Ovary (tissue), 9 donors: Measurements from ENCODE around the gene ATAD3B. TPM values are rescaled to one million over a fixed set of nuclear protein-coding genes. Genes with fewer than 3 reads are reported as not detected.
"Not testable (repeated sequence)": the region's sequence is repeated elsewhere in the genome, so short reads cannot be mapped to it uniquely, and the experiment has no call there.

ENCODE experiments used
- DNase-seq, 5 donors: peaks; one replicate each; pipeline ENCODE4 v3.0.0-alpha.2; 2019 to 2020
- H3K27ac ChIP-seq, 2 donors: fragments of 200-600 bp; one replicate each; pipeline versions ENCODE4 v1.5.1 to v1.8.0; 2019 to 2022
- H3K27me3 ChIP-seq: fragments of 200-600 bp; one replicate; pipeline ENCODE4 v1.8.0; 2022
- H3K36me3 ChIP-seq: fragments of 200-600 bp; sonication (generic); one replicate; pipeline ENCODE4 v1.5.1; 2019
- H3K4me1 ChIP-seq: one replicate; pipeline ENCODE4 v1.8.1; 2013; ENCODE audit warnings: mild to moderate bottlenecking, moderate library complexity; ENCODE audit not compliant: insufficient read depth
- H3K4me3 ChIP-seq: fragments of 200-600 bp; sonication (generic); one replicate; pipeline ENCODE4 v1.5.1; 2017
- H3K9me3 ChIP-seq, 2 donors: fragments of 200-600 bp in 1 of 2; sonication (generic) in 1 of 2; one replicate each; pipeline versions ENCODE4 v1.5.1 to v1.8.1; 2013 to 2019; ENCODE audit warnings: mild to moderate bottlenecking in 1 of 2, moderate library complexity in 1 of 2
- EP300 ChIP-seq: sonication (generic); formaldehyde crosslinking; IDR thresholded peaks from one replicate; pipeline ENCODE4 v1.6.1; 2017; ENCODE audit warnings: antibody characterized with exemption
- POLR2A ChIP-seq: fragments of 450-650 bp; IDR thresholded peaks from one replicate; pipeline ENCODE4 v1.6.1; 2017; ENCODE audit warnings: antibody characterized with exemption, mild to moderate bottlenecking, moderate library complexity
- WGBS, 3 donors: extraction: QIAGEN DNeasy Blood & Tissue Kit in 1 of 3; methylation state at CpG; one replicate each; pipeline versions ENCODE4 v1.1.5 to v1.1.7; 2013 to 2017; 5-methylcytosine and 5-hydroxymethylcytosine counted together
- intact Hi-C, 4 donors: fragments of 100-400 bp; cut with DNase I; formaldehyde crosslinking; loops; one replicate each; pipeline versions ENCODE4 v1.11.0 to v1.15.1; 2022 to 2023
- polyA plus RNA-seq, 2 donors: library from polyadenylated mRNA; stranded (reverse); fragments of 200-250 nt in 1 of 2; fragments of 350-450 nt in 1 of 2; fragmentation: Illumina TruSeq in 1 of 2; extraction: RNeasy Lipid Tissue Mini Kit (QIAGEN cat#74804) in 1 of 2; gene quantifications; one replicate each; pipeline ENCODE4 v1.2.3, GENCODE V29; 2013 to 2014
- total RNA-seq, 7 donors: library from RNA; depleted of rRNA in 2 of 7; stranded (reverse); fragments of >200 nt in 2 of 7; fragmentation: NEBNext Ultra II Directional in 3 of 7; extraction: Animal tissue kit (Norgen Biotek cat#: 25700) in 3 of 7; gene quantifications; one replicate each; pipeline versions ENCODE4 v1.1.0 to v1.2.4, GENCODE V29; 2016 to 2023
- TF ChIP-seq, protein P1 (sequence below), 3 donors: fragments of 450-650 bp in 2 of 3; fragments of 200-600 bp in 1 of 3; IDR thresholded peaks; one replicate each; pipeline versions ENCODE4 v1.5.1 to v1.8.0; 2016 to 2022; ENCODE audit warnings: antibody characterized with exemption in 3 of 3, mild to moderate bottlenecking in 1 of 3
- donor health status: DM: no; HTN: no; CAD: no; lungs with moderate emphysema.
- donor health status: DM: no; HTN: no; CAD: no.
- donor health status: Bipolar disorder and iron deficiency.
- donor health status: DM: yes; HTN: yes; CAD: no.
- donor health status: DM: no; HTN: no; CAD: no.
- donor health status: DM: yes; HTN: yes; CAD: no.

The ATAD3B gene
- total and polyA plus RNA-seq, 9 donors = 1.0 to 26.5 (median 19.1) TPM

DNA sequence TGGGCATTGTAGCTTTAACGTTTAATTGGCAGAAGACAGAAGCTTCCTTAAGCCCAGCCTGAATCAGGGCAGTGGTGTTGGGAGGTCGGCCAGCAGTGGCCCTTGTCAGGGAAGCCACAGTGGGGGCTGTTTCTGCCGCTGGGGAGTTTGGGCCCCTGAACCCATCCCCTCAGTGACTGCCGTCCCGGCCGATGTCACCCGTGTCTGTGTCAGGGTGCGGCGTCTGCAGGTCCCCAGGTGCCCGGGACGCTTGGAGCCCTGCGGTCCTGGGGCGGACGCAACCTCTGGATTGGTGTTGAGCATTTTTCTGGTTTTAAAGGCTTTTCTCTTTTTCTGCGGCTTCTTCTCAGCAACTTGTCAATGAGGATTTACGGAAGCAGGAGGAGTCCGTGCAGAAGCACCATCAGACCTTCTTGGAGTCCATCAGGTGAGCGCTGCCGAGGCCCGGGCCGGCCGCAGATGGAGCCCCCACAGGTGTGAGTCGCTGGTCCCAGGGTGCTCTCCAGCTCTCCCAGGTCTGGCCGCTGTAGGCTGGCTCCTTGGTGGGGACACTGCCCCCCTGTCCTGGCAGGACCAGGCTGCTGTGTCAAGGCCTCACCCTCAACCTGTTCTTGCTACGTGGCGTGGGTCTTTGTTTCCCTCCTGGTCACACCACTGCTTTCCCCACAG lies 19.7 kb upstream of the ATAD3B start:
- TF ChIP-seq POLR2A (no peak), EP300 (no peak)
- TF ChIP-seq, protein P1, sequence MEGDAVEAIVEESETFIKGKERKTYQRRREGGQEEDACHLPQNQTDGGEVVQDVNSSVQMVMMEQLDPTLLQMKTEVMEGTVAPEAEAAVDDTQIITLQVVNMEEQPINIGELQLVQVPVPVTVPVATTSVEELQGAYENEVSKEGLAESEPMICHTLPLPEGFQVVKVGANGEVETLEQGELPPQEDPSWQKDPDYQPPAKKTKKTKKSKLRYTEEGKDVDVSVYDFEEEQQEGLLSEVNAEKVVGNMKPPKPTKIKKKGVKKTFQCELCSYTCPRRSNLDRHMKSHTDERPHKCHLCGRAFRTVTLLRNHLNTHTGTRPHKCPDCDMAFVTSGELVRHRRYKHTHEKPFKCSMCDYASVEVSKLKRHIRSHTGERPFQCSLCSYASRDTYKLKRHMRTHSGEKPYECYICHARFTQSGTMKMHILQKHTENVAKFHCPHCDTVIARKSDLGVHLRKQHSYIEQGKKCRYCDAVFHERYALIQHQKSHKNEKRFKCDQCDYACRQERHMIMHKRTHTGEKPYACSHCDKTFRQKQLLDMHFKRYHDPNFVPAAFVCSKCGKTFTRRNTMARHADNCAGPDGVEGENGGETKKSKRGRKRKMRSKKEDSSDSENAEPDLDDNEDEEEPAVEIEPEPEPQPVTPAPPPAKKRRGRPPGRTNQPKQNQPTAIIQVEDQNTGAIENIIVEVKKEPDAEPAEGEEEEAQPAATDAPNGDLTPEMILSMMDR (IDR thresholded peaks at IDR 0.05) = no peak
- H3K27me3 ChIP-seq = no peaks in the 10 kb centered on the region
- no peak overlapping the region for H3K27ac ChIP-seq
- 85 to 86% (median 85%) methylated on average over 20 to 26 of the region's 26 CpGs for WGBS, 3 donors
- intact Hi-C loops = no loop called here
- DNase-seq = no peak
- H3K36me3 ChIP-seq = no peaks in the 10 kb centered on the region
- no peak overlapping the region for H3K4me3 ChIP-seq
- no peaks in the 10 kb centered on the region for H3K4me1 ChIP-seq
- no peaks in the 10 kb centered on the region for H3K9me3 ChIP-seq

GRCh38 chr1:1452365-1452739 lies 19.2 kb upstream of the ATAD3B start:
- WGBS, 3 donors = 69 to 76% (median 72%) methylated on average over 8 of the region's 8 CpGs
- DNase-seq, H3K4me3 ChIP-seq, H3K36me3 ChIP-seq, H3K27me3 ChIP-seq, H3K4me1 ChIP-seq, H3K9me3 ChIP-seq, H3K27ac ChIP-seq, intact Hi-C loops: not testable (repeated sequence)

DNA sequence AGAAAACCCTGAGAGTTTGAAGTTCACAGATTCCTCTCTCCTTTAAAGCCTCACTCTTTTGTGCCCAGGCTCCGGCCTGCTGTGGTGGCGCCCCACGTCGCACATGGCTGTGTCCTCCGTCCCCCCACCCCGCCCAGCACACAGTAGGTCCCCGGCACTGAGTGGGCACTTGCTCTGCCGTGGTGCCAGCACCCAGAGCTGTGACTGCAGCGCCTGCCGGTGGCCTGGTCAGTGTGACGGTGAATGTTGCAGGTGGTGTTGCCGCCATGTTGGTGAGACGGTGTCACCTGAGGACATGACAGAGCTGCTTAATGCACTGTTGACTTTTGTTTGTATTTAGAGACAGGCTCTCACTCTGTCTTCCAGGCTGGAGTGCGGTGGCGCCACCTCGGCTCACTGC lies 18.7 kb upstream of the ATAD3B start:
- TF ChIP-seq POLR2A (no peak), EP300 (no peak)
- TF ChIP-seq, protein P1 (IDR thresholded peaks at IDR 0.05) = no peak
- Histone ChIP-seq H3K36me3 (no peaks in the 10 kb centered on the region), H3K27ac (no peak overlapping the region), H3K27me3 (no peaks in the 10 kb centered on the region), H3K4me1 (no peaks in the 10 kb centered on the region), H3K9me3 (no peaks in the 10 kb centered on the region), H3K4me3 (no peak overlapping the region)
- DNase-seq = no peak
- WGBS, 3 donors = 91 to 95% (median 93%) methylated on average over 16 of the region's 16 CpGs
- intact Hi-C loops = no loop called here

- H3K4me1 ChIP-seq, H3K9me3 ChIP-seq, H3K4me3 ChIP-seq, H3K27ac ChIP-seq, H3K27me3 ChIP-seq, H3K36me3 ChIP-seq, intact Hi-C loops, DNase-seq: not testable (repeated sequence)
- 75 to 76% (median 75%) methylated on average over 31 to 37 of the region's 41 CpGs for WGBS, 3 donors
Observed at GRCh38 chr1:1454286-1455056, 17.1 kb upstream of the ATAD3B start.

- Histone ChIP-seq H3K9me3 (no peaks in the 10 kb centered on the region), H3K4me1 (no peaks in the 10 kb centered on the region), H3K36me3 (no peaks in the 10 kb centered on the region), H3K27me3 (no peaks in the 10 kb centered on the region), H3K27ac (no peak overlapping the region), H3K4me3 (no peak overlapping the region)
- DNase-seq = no peak
- TF ChIP-seq POLR2A (no peak), EP300 (no peak)
- TF ChIP-seq, protein P1 (IDR thresholded peaks at IDR 0.05) = no peak
- intact Hi-C loops = no loop called here
- 79 to 82% (median 81%) methylated on average over 27 to 30 of the region's 30 CpGs for WGBS, 3 donors
Observed at GRCh38 chr1:1455366-1455884, 16.1 kb upstream of the ATAD3B start.

- H3K4me1 ChIP-seq, H3K9me3 ChIP-seq, H3K27me3 ChIP-seq, H3K27ac ChIP-seq, intact Hi-C loops, DNase-seq, H3K4me3 ChIP-seq, H3K36me3 ChIP-seq: not testable (repeated sequence)
- 44% methylated on average over 4 of the region's 15 CpGs; no CpG with 5 or more reads in 2 of the 3 donors for WGBS, 3 donors
Observed at GRCh38 chr1:1455934-1456333, 15.6 kb upstream of the ATAD3B start.

- WGBS, 3 donors = 84% methylated on average over 17 to 18 of the region's 22 CpGs
- H3K4me1 ChIP-seq, intact Hi-C loops, DNase-seq, H3K4me3 ChIP-seq, H3K27ac ChIP-seq, H3K9me3 ChIP-seq, H3K36me3 ChIP-seq, H3K27me3 ChIP-seq: not testable (repeated sequence)
Observed at GRCh38 chr1:1456683-1457255, 14.8 kb upstream of the ATAD3B start.

GRCh38 chr1:1459156-1459555 lies 12.4 kb upstream of the ATAD3B start:
- WGBS, 3 donors = 87 to 93% methylated on average over 9 to 16 of the region's 19 CpGs; no CpG with 5 or more reads in 1 of the 3 donors
- H3K27ac ChIP-seq, DNase-seq, intact Hi-C loops, H3K4me3 ChIP-seq, H3K36me3 ChIP-seq, H3K27me3 ChIP-seq, H3K9me3 ChIP-seq, H3K4me1 ChIP-seq: not testable (repeated sequence)
